HG03354 (cell line): ENCODE data around the gene PBX4.

Experiments
- ATAC-seq: cut with Tn5 transposase; IDR thresholded peaks from one replicate; pipeline ENCODE4 v1.9.1; 2021; ENCODE audit warnings: mild to moderate bottlenecking; ENCODE audit not compliant: unreplicated experiment, poor library complexity, severe bottlenecking

Gene PBX4

GRCh38 chr19:19544257-19544953, 74.1 kb downstream of the PBX4 start:
- no peak for ATAC-seq

- no peak for ATAC-seq
Measured at GRCh38 chr19:19543640-19544039, 74.8 kb downstream of the PBX4 start.

- ATAC-seq, result no peak
Measured at GRCh38 chr19:19543101-19543500, 75.4 kb downstream of the PBX4 start.

GRCh38 chr19:19542507-19542906, 76.0 kb downstream of the PBX4 start:
- no peak for ATAC-seq

- no peak for ATAC-seq
Measured at GRCh38 chr19:19541616-19542015, 76.9 kb downstream of the PBX4 start.

- peak; percentile 58 for ATAC-seq
Measured at GRCh38 chr19:19540715-19541515, 77.6 kb downstream of the PBX4 start.

GRCh38 chr19:19540064-19540714, 78.3 kb downstream of the PBX4 start:
- no peak for ATAC-seq

- no peak for ATAC-seq
Measured at GRCh38 chr19:19539698-19540063, 78.8 kb downstream of the PBX4 start.

GRCh38 chr19:19538785-19539166, 79.7 kb downstream of the PBX4 start:
- ATAC-seq, result no peak

GRCh38 chr19:19538061-19538784, 80.3 kb downstream of the PBX4 start, which contains the start of gene CILP2:
Gene CILP2 (plus strand): TSS chr19:19538265. CDS start chr19:19538350, 85 bp downstream.
- no peak for ATAC-seq

GRCh38 chr19:19537075-19538048, 81.1 kb downstream of the PBX4 start:
- ATAC-seq, result no peak

- no peak for ATAC-seq
Measured at GRCh38 chr19:19535311-19536191, 82.9 kb downstream of the PBX4 start.

- ATAC-seq, result no peak
Measured at GRCh38 chr19:19534556-19535265, 83.8 kb downstream of the PBX4 start.

- ATAC-seq, result no peak
Measured at GRCh38 chr19:19533841-19534240, 84.6 kb downstream of the PBX4 start.

GRCh38 chr19:19532806-19533701, 85.4 kb downstream of the PBX4 start:
- ATAC-seq, result no peak

GRCh38 chr19:19531951-19532805, 86.3 kb downstream of the PBX4 start:
- ATAC-seq, result peak; percentile 59
